IMR-90 (cell line): ENCODE results near the gene GIT1. TPM values are rescaled to one million over a fixed set of nuclear protein-coding genes. Genes with fewer than 3 reads are reported as not detected.

Source experiments
- CEBPB ChIP-seq: IDR thresholded peaks from 2 replicates; pipeline ENCODE4 v1.6.1; 2012; ENCODE audit warnings: low read depth, low read length, improper control_type of control experiment
- MAZ ChIP-seq: IDR thresholded peaks from 2 replicates; pipeline ENCODE4 v1.6.1; 2012; ENCODE audit warnings: low read depth, mild to moderate bottlenecking, low read length, improper control_type of control experiment, moderate library complexity, borderline replicate concordance
- MXI1 ChIP-seq: IDR thresholded peaks from 2 replicates; pipeline ENCODE4 v1.6.1; 2012; ENCODE audit warnings: low read depth, mild to moderate bottlenecking, low read length, moderate library complexity, borderline replicate concordance
- NFE2L2 ChIP-seq: fragments of 150-350 bp; IDR thresholded peaks from 2 replicates; pipeline ENCODE4 v1.6.1; 2016; ENCODE audit warnings: low read depth, mild to moderate bottlenecking, low read length
- POLR2A ChIP-seq: IDR thresholded peaks from 2 replicates; pipeline ENCODE4 v1.6.1; 2012; ENCODE audit warnings: mild to moderate bottlenecking, low read depth, low read length
- RAD21 ChIP-seq: IDR thresholded peaks from 2 replicates; pipeline ENCODE4 v1.6.1; 2012; ENCODE audit warnings: low read length, improper control_type of control experiment
- polyA plus RNA-seq, 3 experiments: library from polyadenylated mRNA; depleted of rRNA; stranded (reverse); fragments of >200 nt; gene quantifications; 2 replicates each; pipeline ENCODE4 v1.2.3, GENCODE V29; 2012; ENCODE audit warnings: low replicate concordance in 1 of 3
- total RNA-seq: library from RNA; depleted of rRNA; stranded (reverse); fragments of >200 nt; gene quantifications from 2 replicates; pipeline ENCODE4 v1.2.3, GENCODE V29; 2012

Gene GIT1
- total and polyA plus RNA-seq, 2 of the 4 experiments (the other 2 are of a cell fraction): 14.2 to 34.2 TPM

DNA sequence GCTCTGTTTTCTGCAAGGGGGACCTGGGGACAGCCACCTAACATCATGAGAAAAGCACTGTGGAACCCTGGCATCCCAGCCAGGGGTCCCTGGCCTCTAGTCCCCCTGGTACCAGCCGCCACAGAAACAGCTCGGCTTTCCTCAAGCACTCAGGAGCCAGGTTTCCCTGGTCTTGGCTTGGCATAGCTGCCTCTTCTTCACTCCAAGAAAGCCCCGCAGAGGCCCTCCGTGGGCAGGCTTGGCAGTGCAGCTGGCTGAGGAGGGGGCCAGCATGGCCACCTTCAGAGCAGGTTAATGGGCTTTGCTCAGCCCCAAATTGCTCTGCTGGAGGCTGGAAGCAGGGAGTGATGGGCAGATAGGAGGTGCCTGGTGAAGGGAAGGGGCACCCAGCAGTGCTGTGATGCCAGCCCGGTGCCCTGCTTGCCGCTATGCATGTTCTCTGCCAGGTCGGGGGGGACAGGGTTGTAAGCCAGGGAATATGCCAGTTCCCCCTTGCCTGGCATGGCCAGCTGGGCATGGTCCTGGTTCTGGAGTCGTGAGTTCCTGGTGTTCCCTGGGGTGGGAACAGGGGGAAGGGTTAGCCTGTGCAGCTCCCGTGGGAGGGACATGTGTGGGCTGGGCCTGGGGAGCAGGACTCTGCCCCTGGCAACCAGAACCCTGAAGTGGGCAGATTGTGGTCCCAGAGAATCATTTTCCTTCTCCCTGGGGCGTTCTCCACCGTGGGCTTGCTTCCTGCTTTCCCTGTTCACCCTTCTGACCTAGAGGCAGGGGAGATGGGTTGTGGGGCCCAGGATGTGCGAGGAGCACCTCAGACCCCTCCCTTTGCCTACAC is 6.7 kb upstream of the GIT1 start (continued):
- TF ChIP-seq MXI1 (no peak), POLR2A (no peak), RAD21 (no peak), CEBPB (no peak), NFE2L2 (no peak), MAZ (no peak)
